Calu3 (cell line): ENCODE results near the gene WWOX. TPM values are rescaled to one million over a fixed set of nuclear protein-coding genes. Genes with fewer than 3 reads are reported as not detected.

Experiments
- BruUV-seq: library from RNA; stranded (reverse); fragments of 400-500 nt; replicated peaks from 2 replicates; lab custom pipeline; 2021; lab: Mats Ljungman, UMichigan
- CTCF ChIA-PET: fragments of 300-600 bp; sonication (Branson Sonifier 250); formaldehyde crosslinking; loops from one replicate; lab custom pipeline; 2022; ENCODE audit warnings: antibody characterized with exemption; lab: Charles Lee
- DNase-seq: peaks from one replicate; pipeline ENCODE4 v3.0.0; 2022
- H3K27ac Mint-ChIP-seq: one replicate; pipeline ENCODE4 v1.8.0; 2022; ENCODE audit warnings: mixed read lengths; ENCODE audit not compliant: unreplicated experiment
- H3K27me3 Mint-ChIP-seq: one replicate; pipeline ENCODE4 v1.8.0; 2022; ENCODE audit warnings: mixed read lengths; ENCODE audit not compliant: unreplicated experiment
- H3K36me3 Mint-ChIP-seq: one replicate; pipeline ENCODE4 v1.8.0; 2022; ENCODE audit warnings: mild to moderate bottlenecking, moderate library complexity, mixed read lengths; ENCODE audit not compliant: insufficient read depth, unreplicated experiment
- H3K4me1 Mint-ChIP-seq: one replicate; pipeline ENCODE4 v1.8.0; 2022; ENCODE audit warnings: mild to moderate bottlenecking, low read depth, mixed read lengths; ENCODE audit not compliant: unreplicated experiment
- H3K4me3 Mint-ChIP-seq: one replicate; pipeline ENCODE4 v1.8.0; 2022; ENCODE audit warnings: mild to moderate bottlenecking, low read depth, moderate library complexity, mixed read lengths; ENCODE audit not compliant: unreplicated experiment
- H3K9me3 Mint-ChIP-seq: one replicate; pipeline ENCODE4 v1.8.0; 2022; ENCODE audit warnings: low read depth, mixed read lengths; ENCODE audit not compliant: unreplicated experiment
- CTCF ChIP-seq: fragments of 200-600 bp; IDR thresholded peaks from one replicate; pipeline ENCODE4 v1.8.0; 2022; ENCODE audit warnings: antibody characterized with exemption; ENCODE audit not compliant: unreplicated experiment
- intact Hi-C: fragments of 100-400 bp; cut with micrococcal nuclease; formaldehyde crosslinking; loops from one replicate; pipeline ENCODE4 v1.10.0; 2022; ENCODE audit not compliant: unreplicated experiment
- total RNA-seq: library from RNA; stranded (reverse); gene quantifications from 2 replicates; pipeline ENCODE4 v1.2.3, GENCODE V29; 2022

Gene WWOX
- total RNA-seq, 1 experiment from 2014 or later: 33.5 TPM

DNA sequence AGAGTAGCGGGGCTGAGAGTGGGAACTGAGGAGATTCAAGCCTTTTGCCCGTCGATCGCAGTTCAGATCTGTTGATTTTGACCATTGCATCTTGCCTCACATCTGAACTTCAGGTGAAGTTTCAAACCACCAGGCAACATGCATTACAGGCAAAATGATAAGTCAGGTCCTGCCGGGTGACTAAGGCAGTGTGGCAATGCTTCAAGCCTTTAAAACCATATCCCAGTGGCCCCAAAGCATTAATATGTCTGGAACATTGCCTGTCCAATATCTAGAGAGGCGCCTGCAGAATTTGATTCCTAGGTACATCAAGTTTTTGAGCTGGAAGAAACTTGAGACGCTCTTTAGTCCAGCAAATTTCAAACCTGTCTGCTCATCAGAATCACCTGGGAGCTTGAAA lies 998.3 kb downstream of the WWOX start:
- intact Hi-C loops: loop anchor here (5.0 kb wide), 1 partner anchor 985 kb away; no protein-coding TSS in a partner anchor
- Mint-ChIP-seq H3K27me3 (no peaks in the 10 kb centered on the region), H3K36me3 (no peaks in the 10 kb centered on the region), H3K4me1 (no peaks in the 10 kb centered on the region), H3K27ac (no peak overlapping the region), H3K4me3 (no peak overlapping the region), H3K9me3 (peaks cover 7% of the 10 kb centered on the region)
- CTCF ChIA-PET: no interaction called here
- no TSS peak for BruUV-seq
- TF ChIP-seq CTCF: no peak
- no peak for DNase-seq

GRCh38 chr16:79098907-79099306 lies 999.5 kb downstream of the WWOX start:
- intact Hi-C loops: loop anchor here (5.0 kb wide), 1 partner anchor 983 kb away; no protein-coding TSS in a partner anchor
- no peaks in the 10 kb centered on the region for H3K4me1 Mint-ChIP-seq
- H3K4me3 Mint-ChIP-seq: no peak overlapping the region
- H3K36me3 Mint-ChIP-seq: no peaks in the 10 kb centered on the region
- CTCF ChIA-PET: no interaction called here
- no peak for DNase-seq
- H3K27ac Mint-ChIP-seq: no peak overlapping the region
- TF ChIP-seq CTCF: no peak
- H3K27me3 Mint-ChIP-seq: no peaks in the 10 kb centered on the region
- BruUV-seq: no TSS peak
- peaks cover 7% of the 10 kb centered on the region for H3K9me3 Mint-ChIP-seq

- peaks cover 5% of the 10 kb centered on the region for H3K9me3 Mint-ChIP-seq
- no peak overlapping the region for H3K4me3 Mint-ChIP-seq
- no TSS peak for BruUV-seq
- H3K36me3 Mint-ChIP-seq: no peaks in the 10 kb centered on the region
- H3K27ac Mint-ChIP-seq: no peak overlapping the region
- intact Hi-C loops: loop anchor here (5.0 kb wide), 1 partner anchor 983 kb away; no protein-coding TSS in a partner anchor
- H3K27me3 Mint-ChIP-seq: no peaks in the 10 kb centered on the region
- CTCF ChIA-PET: no interaction called here
- no peak for DNase-seq
- no peak for TF ChIP-seq CTCF
- no peaks in the 10 kb centered on the region for H3K4me1 Mint-ChIP-seq
These were observed 1000.3 kb downstream of the WWOX start for GRCh38 chr16:79099716-79100115.

DNA sequence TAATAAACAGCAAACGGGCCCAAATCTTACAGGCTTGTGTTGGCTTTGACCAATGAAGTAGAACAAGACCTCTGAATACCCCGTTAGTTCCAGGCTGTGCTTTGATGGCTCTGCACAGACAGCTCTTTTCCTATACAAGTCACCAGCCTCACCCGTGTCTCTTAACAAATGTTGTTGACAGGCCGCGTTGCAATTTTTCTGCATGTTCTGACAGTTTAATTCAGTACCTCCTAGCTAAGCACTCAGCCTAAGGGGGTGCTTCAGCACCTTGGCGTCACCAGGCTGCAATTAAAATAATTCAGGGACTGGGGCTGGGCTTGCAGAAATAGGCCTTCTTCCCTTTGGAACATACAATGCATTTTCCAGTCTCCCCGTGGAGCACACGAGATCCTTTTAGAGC lies 1001.0 kb downstream of the WWOX start:
- no TSS peak for BruUV-seq
- intact Hi-C loops: no loop called here
- no peaks in the 10 kb centered on the region for H3K4me1 Mint-ChIP-seq
- H3K27me3 Mint-ChIP-seq: no peaks in the 10 kb centered on the region
- no peak overlapping the region for H3K27ac Mint-ChIP-seq
- CTCF ChIA-PET: no interaction called here
- H3K4me3 Mint-ChIP-seq: no peak overlapping the region
- H3K36me3 Mint-ChIP-seq: no peaks in the 10 kb centered on the region
- peaks cover 5% of the 10 kb centered on the region for H3K9me3 Mint-ChIP-seq
- DNase-seq: no peak
- TF ChIP-seq CTCF: no peak
